Left ventricle myocardium superior (tissue), 1 donor: Measurements from ENCODE around the gene HTRA2. TPM values are rescaled to one million over a fixed set of nuclear protein-coding genes. Genes with fewer than 3 reads are reported as not detected.
A peak's percentile ranks its signal among the peaks of the same experiment; 100 is the strongest.

Source experiments
- ATAC-seq: fragments of 200-7000 bp; cut with Tn5 transposase; one replicate; pipeline ENCODE4 v1.9.1; 2020; ENCODE audit warnings: mild to moderate bottlenecking, moderate library complexity
- DNase-seq: peaks from one replicate; pipeline ENCODE4 v3.0.0-alpha.2; 2020
- intact Hi-C: fragments of 100-400 bp; cut with micrococcal nuclease; formaldehyde crosslinking; loops from one replicate; pipeline ENCODE4 v1.11.0; 2022
- total RNA-seq: library from RNA; stranded (reverse); fragmentation: NEBNext Ultra II Directional; extraction: Animal tissue kit (Norgen Biotek cat#: 25700); gene quantifications from one replicate; pipeline ENCODE4 v1.2.1, GENCODE V29; 2021
- donor health status: DM: no; HTN: yes; CAD: no; lungs with severe emphysema.

HTRA2 gene
- total RNA-seq, 1 donor from 2014 or later: 28.5 TPM

DNA sequence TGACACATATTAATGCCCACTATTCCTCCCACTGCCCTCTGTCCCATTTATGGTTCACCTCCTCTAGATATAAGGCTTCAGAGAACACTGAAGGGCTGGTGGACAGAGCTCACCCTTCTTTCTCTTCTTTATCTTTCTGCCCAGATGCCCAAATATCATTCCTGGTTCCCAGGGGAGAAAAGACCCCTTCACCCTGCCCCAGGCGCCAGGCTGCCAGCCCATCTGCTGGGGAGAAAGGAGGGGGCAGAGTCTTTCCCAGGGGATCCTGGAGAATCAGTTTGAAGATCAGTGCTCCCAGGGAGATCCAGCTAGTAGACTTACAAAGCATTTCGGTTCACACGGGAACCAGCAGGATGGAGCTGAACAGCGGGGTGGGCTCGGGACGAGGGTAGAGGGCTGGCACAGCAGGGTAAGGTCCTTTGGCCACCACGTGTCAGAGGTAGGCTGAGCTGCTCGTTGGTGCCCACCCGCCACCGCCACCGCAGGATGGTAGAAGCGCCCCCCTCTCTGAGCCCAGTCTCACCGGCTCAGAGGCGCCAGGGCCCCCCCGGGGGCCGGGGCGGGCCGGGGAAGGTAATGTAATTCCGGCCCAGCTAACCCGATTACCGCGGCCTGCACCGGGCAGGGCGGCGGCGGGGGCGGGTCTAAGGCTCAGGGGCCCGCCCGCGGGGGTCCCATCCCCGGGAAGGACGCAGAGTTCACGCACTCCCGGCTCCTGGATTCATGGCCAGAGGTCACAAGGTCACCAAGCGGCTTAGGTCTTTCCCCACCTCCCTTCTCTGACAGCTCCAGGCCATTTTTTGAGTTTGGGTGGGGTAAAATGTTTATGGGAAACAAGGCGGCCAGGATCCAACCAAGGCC lies 16.8 kb upstream of the HTRA2 start:
- DNase-seq (no peak), ATAC-seq (no peak)
- intact Hi-C loops: no loop called here

DNA sequence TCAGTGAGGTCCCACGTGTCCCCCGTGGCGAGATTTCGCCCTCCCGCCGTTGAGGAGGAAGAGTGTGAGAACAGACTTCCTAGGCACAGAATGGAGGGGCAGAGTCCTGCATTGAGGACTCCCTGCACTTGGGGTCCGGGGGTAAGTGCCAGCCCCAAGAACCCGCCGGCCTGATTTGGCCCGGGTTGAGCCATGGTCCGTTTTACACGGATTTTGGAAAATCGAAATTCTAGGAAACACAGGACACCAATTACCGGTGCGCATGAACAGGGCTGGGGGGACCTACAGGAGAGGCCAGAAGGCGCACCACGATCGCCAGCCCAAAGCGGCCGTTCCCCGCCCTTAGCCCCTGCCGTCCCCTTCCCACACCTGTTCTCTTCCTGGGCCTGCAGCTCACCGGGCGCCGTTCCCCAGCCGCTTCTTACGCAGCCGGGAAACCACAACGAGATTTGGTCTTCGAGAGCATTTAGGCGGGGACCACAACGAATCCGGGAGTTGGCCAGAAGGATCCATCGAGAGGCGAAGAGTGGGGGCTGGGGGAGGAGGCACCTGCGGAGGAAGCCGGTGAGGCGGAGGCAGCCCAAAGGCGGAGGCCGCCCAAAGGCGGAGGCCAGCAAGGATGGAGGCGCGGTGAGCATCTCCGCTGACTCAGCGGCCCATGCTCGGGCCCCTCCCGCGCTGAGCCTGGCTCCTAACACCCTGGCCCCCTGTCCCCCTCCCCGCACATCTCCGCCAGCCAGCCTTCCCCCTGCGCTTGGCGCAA lies 15.9 kb upstream of the HTRA2 start:
- DNase-seq (no peak), ATAC-seq (no peak)
- intact Hi-C loops: no loop called here

DNA sequence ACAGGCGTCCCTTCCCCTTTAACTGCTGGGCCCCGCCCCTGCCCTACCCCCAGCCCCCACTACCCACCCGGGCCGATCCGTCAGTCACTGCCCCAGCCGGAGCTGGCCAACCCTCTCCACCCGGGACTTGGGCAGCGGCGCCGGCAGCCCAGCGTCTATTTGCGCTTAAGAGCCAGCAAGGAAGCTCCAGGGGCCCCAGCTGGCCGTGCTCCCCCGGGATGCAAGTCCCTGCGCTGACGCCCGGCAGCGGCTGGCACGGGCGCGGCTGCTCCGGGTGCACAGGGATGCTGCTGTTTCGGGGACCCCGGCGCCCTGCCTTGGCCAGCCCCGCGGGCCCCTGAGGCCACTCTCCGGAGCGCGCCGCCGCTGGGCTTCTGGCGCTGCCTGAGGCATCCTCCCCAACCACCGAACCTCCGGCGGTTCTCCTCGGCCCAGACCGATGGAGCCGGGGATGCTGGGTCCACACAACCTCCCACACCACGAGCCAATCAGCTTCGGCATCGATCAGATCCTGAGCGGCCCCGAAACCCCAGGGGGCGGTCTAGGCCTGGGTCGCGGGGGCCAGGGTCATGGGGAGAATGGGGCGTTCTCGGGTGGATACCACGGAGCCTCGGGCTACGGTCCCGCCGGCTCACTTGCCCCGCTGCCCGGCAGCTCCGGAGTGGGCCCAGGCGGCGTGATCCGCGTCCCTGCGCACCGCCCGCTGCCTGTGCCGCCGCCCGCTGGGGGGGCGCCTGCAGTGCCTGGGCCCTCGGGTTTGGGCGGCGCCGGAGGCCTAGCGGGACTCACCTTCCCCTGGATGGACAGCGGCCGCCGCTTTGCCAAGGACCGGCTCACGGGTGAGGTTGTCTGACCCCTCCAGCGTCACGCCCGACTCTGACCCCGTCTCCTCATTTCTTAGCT lies 15.1 kb upstream of the HTRA2 start, which contains the start of gene TLX2:
TSS of gene TLX2 (plus strand) at position 83 of the 903 bp plus-strand sequence. CDS start at position 440, 357 bp downstream.
- DNase-seq: no peak
- intact Hi-C loops: no loop called here
- ATAC-seq: no peak

DNA sequence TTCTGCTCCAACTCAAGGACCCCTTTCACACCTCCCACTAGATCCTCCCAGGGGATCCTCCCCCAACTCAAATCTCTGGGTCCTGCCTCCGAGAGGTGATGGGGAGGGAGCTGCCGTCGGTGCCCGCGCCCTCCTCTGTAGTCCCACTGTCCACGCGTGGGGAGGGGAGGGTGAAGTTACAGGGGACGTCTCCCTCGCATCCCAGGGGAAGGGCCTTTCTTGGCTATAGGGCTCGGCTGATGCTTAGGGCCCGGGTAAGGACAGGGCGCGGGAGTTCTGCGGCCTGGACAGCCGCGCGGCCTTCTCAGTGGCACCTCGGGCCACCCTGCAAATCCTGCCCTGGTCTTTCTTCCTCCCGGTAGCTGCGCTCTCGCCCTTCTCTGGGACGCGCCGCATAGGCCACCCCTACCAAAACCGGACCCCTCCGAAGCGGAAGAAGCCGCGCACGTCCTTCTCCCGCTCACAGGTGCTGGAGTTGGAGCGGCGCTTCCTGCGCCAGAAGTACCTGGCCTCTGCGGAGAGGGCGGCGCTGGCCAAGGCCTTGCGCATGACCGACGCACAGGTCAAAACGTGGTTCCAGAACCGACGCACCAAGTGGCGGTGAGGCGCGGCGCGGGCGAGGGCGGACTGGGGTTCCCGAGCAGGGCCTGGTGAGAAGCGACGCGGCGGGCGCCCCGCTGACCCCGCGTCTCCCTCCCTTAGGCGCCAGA lies 14.3 kb upstream of the HTRA2 start:
- ATAC-seq (no peak), DNase-seq (no peak)
- intact Hi-C loops: no loop called here

DNA sequence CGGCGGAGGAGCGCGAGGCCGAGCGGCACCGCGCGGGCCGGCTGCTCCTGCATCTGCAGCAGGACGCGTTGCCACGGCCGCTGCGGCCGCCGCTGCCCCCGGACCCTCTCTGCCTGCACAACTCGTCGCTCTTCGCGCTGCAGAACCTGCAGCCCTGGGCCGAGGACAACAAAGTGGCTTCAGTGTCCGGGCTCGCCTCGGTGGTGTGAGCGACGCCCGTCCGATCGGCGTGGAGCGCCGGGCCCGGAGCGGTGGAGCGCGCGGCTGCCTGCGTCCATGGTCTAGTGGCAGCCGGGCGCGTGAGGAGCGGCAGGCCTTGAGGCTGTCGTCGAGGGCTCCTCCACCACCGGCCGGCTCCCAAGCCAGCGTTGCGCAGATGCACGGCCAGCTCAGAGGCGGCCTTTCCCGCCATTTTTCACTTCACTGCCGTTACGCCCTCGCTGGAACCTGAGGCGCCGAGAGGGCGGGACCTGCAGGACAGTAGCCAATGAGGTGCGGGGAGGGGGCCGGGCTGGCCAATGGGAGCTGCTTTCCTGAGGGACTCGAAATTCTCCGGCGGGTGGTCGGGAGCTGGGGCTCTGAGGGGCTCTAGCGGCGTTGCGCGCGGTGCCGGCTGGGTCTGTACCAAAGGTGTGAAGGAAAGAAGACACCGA lies 13.6 kb upstream of the HTRA2 start:
- peak; percentile 85 for ATAC-seq
- intact Hi-C loops: no loop called here
- DNase-seq: peak; percentile 82

DNA sequence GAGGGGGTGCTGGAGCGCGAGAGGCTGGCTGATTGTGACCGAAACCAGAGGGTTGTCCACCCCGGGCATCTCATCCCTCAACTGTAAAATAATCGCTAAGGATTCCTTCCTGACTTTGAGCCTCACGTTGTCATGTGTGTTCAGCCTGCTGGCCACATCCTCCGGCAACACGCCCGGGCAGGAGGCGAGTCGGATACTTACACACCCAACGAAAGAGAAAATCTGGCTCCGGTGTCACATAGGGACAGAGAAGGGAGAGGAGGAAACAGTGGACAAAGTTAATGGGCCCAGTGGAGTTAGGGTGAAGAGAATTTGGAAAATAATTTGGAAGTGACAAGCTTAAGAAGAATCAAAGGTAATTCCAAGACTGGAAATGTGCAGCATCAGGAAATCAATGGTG lies 13.1 kb upstream of the HTRA2 start:
- DNase-seq (no peak), ATAC-seq (no peak)
- intact Hi-C loops: no loop called here

DNA sequence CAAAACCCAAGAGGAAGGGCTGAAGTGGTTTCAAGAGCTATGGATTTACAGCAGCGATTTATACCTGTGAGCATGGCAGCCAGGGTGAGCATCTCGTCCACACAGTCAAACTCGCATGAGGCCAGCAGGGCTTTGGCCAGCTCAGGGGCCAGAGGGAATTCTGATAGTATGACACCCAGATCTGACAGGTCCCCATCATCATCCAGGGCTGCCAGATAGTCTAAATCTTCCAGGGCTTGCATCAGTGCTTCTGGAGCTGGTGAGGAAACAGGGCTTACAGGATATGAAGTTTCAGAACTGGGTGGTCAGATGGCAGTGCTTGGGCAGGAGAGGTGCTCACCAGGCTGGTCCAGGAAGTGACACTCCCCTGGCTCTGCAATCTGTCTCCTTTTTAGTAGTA lies 7.2 kb upstream of the HTRA2 start:
- intact Hi-C loops: no loop called here
- DNase-seq: no peak
- no peak for ATAC-seq

DNA sequence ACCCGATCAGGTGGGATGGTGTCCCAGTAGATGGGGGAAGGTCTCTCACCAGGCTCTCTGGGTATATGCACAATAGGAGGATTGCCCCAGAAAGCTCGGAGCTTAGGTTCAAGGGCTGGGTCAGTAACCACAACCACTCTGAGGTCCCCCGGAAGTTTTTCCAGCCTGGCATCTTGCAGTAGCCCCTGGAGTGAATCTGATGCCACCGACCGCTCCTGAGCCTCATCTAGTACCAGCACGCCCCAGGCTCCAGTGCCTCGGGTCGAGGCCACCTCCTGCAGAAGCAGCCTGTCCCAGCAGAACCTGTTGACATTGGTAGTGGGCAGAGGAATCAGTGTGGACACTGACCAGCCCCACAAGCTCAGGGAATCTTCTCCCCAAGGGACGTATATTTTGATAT lies 5.7 kb upstream of the HTRA2 start:
- intact Hi-C loops: no loop called here
- DNase-seq (no peak), ATAC-seq (no peak)

DNA sequence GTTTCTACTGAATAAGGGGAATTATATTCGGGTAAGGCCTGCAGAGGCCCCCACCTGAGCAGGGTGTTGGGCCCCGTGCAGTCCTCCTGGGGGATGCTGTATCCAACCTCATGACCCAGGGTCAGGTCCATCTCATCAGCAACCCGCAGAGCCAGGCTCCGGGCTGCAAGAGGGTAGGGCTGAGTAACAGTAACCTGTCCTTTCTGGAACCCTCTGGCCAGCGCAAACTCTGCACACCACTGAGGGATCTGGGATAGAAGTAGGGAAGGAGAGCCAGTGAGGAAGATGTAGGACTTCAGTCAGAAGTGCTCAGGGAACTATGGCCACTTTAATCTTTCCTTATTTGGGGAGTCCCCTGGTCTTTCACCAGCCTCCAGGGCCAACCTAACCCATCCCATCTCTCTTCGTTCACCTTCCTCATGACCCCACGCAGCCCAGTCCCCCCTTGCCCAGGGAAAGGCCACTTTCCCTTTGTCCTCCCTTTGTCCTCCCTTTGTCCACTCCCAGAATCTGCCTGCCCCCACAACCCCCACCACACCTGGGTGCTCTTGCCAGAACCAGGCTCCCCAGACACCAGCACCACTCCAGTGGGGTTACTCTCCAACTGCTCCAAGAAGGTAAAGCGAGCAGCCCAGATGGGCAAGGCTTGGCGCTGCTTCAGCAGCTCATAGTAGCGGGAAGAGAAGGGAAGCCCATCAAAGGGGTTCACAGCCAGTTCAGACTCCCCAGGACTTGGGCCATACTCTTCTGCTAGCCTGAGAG lies 4.6 kb upstream of the HTRA2 start:
- intact Hi-C loops: no loop called here
- DNase-seq (no peak), ATAC-seq (no peak)

DNA sequence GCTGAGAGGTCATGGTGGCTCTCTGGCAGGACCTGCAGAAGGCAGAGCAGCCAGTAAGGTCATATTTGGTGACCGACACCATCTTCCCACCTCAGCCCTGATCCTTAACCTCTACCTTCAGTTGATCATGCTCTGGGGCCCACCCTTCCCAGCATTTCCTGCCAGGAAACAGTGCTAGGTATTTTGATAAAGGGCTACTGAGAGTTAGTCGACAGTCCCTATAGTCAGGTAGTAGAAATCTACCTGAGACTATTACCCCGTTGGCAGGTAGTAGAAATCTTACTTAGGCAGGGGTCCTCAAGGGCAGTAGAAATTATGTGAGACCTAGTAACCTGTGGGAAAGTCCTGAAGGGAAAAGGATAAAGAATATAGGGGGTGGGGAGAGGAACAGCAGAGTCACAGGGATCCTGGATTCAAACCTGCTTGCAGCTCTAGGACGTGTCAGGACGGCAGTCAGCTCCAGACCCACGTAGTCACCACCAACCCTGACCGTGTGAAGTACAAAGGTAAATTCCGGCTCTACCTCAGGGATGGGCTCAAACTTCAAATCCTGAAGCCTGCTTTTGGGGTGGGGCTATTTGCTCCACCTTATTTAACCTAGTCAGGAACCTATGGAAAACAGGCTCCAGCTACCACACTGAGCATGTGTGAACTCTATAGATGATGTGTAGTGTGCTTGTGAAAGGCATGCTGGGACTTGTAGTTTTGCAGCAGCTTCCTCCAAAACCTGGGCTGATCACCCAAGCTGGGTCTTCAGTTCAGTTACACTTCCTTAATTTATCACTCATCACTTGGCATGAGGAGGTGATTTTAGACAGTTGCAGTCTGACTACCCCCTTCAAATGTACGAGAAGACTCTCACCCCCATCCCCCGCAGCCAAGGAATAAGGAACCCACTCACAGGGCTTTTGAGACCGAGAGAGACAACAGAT lies 3.8 kb upstream of the HTRA2 start, which contains the start of gene DQX1:
TSS of gene DQX1 (minus strand) at position 515 of the 932 bp plus-strand sequence. CDS start at position 13, 502 bp downstream.
- no peak for DNase-seq
- no peak for ATAC-seq
- intact Hi-C loops: no loop called here

DNA sequence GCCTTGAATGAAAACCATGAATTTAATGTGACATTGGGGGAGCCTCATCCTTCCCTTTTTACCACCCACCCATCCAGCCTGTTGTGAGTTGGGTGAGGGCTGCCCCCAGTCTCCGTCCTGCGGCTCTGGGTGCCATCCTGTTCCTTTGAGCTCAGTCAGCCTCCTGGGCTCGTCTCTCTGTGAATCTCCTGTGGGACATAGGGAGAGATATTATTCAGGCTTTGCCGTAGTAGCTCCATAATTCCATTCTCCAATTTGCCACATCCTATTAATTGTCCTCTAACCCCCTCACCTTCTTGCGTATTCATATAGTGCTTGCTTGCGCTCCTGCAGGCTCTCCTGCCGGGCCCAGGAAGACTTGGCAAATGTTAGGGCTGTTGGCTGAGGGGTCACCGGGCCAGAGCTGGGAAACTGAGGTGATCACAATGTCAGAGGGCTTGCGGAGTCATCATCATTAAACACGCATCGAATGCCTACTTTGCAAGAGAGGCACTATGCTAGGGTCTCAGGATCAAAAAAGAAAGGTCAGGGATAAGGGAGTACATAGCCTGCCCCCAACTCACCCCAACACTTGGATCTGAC lies 3.0 kb upstream of the HTRA2 start:
- no peak for DNase-seq
- ATAC-seq: no peak
- intact Hi-C loops: no loop called here

DNA sequence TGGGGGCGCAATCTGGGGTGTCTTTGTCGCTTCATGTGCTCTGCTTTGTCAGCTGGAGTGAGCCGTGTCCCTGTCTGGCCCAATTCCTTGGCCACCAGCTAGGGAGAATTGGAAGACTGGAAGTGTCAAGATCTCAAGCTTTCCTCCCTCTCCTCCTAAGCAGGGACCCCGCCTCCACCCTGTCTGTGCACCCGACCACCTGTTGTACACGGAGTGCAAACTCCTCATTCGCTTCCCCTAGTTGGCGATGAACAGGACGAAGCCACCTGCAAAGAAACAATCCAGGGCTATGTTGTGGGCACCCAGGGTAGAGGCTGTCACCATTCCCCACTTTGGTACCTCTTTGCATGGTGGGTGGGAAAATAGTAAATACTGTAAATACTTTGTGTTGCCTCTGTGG lies 2.0 kb upstream of the HTRA2 start:
- intact Hi-C loops: no loop called here
- no peak for DNase-seq

DNA sequence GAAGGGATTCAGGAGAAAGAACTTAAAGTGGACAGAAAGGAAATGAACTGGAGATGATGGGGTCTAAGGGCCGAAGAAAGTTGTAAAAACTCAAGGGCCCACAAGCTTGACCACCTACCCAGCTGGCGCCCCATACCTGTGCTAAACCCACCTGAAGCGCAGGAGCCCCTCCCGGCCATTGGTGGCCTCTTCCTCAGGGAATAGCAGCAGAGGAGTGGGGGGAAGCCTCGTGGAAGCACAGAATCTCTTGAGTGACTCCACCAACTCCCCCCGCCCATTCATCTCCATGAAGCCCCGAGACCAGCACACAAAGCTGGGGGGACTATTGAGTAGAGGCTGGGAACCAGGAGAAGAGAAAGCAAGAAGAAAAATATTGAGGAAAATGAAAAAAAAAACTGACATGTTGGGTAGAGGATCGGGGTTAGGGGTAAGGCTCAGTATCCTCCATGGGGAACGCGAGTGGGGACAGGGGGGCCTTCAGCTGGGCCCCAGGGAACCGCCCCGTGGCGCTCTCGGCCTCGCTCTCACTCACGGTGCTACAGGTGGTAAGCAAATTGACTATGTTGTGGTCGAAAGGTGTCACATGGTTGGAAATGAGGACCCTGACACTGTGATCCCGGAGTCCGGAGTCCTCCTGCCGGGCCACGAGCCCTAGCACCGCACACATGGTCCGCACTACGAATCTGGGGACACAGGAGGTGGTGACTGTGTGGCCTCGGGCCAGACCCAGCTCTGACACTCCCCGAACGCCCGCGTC lies 955 bp upstream of the HTRA2 start:
- DNase-seq (no peak), ATAC-seq (peak; percentile 4)
- intact Hi-C loops: no loop called here

More for the DNA sequence above, 2.0 kb upstream of the HTRA2 start:
- ATAC-seq: no peak

DNA sequence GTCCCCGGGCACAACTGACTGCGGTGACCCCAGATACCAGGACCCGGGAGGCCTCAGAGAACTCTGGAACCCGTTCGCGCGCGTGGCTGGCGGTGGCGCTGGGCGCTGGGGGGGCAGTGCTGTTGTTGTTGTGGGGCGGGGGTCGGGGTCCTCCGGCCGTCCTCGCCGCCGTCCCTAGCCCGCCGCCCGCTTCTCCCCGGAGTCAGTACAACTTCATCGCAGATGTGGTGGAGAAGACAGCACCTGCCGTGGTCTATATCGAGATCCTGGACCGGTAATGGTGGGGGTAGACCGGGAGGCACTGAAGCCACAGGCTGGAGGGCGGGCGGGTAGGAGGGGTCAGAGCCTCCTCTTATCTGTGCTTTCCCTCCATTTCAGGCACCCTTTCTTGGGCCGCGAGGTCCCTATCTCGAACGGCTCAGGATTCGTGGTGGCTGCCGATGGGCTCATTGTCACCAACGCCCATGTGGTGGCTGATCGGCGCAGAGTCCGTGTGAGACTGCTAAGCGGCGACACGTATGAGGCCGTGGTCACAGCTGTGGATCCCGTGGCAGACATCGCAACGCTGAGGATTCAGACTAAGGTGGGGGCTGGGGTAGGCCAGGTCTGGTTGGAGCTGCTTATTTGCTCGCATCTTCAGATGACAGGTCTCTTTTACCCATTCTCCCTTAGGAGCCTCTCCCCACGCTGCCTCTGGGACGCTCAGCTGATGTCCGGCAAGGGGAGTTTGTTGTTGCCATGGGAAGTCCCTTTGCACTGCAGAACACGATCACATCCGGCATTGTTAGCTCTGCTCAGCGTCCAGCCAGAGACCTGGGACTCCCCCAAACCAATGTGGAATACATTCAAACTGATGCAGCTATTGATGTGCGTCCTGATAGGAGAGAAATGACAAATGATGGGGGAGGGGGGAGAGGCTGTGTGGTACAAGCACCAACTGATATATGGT lies 780 bp downstream of the HTRA2 start:
- peak; percentile 41 for ATAC-seq
- intact Hi-C loops: no loop called here
- DNase-seq: peak; percentile 63
